OCI-LY3 (cell line): ENCODE measurements around the gene ZNF620.

ENCODE experiments used
- H2AFZ ChIP-seq: fragments of 200-600, 300-600 bp; shearing (Covaris generic); 2 replicates; pipeline ENCODE4 v1.6.0; 2014; ENCODE audit warnings: antibody characterized with exemption, low read depth, low read length
- H3K27ac ChIP-seq: fragments of 200-600, 300-600 bp; sonication (generic); 2 replicates; pipeline ENCODE4 v1.5.1; 2014; ENCODE audit warnings: mild to moderate bottlenecking, low read length, moderate library complexity, mixed read lengths
- H3K27me3 ChIP-seq: fragments of 200-600, 300-600 bp; sonication (generic); 2 replicates; pipeline ENCODE4 v1.6.1; 2014; ENCODE audit warnings: low read depth, low read length, mixed read lengths
- H3K36me3 ChIP-seq: fragments of 200-600, 300-600 bp; sonication (generic); replicated peaks from 2 replicates; pipeline ENCODE3; 2014; ENCODE audit warnings: low read depth, low read length, mixed read lengths
- H3K4me1 ChIP-seq: fragments of 300-600, 200-600 bp; sonication (generic); 2 replicates; pipeline ENCODE4 v1.6.1; 2014; ENCODE audit warnings: low read length, mixed read lengths
- H3K4me2 ChIP-seq: fragments of 200-600, 300-600 bp; sonication (generic); 2 replicates; pipeline ENCODE4 v1.6.1; 2014; ENCODE audit warnings: low read length, mixed read lengths
- H3K4me3 ChIP-seq: fragments of 300-600, 200-600 bp; sonication (generic); 2 replicates; pipeline ENCODE4 v1.5.1; 2014; ENCODE audit warnings: antibody characterized with exemption, mild to moderate bottlenecking, low read length, moderate library complexity
- H3K79me2 ChIP-seq: fragments of 300-600, 200-600 bp; shearing (Covaris generic); 2 replicates; pipeline ENCODE4 v1.6.1; 2014; ENCODE audit warnings: mild to moderate bottlenecking, low read length, mixed read lengths
- H3K9ac ChIP-seq: fragments of 300-600, 200-600 bp; shearing (Covaris generic); 2 replicates; pipeline ENCODE4 v1.6.0; 2014; ENCODE audit warnings: mild to moderate bottlenecking, low read length, moderate library complexity
- H3K9me3 ChIP-seq: fragments of 200-600, 300-600 bp; shearing (Covaris generic); 2 replicates; pipeline ENCODE4 v1.6.1; 2014; ENCODE audit warnings: low read length, mixed read lengths; ENCODE audit not compliant: insufficient read depth
- H4K20me1 ChIP-seq: fragments of 200-600, 300-600 bp; sonication (generic); 2 replicates; pipeline ENCODE4 v1.6.1; 2016; ENCODE audit warnings: low read length, mixed read lengths; ENCODE audit not compliant: insufficient read depth
- CTCF ChIP-seq: fragments of 200-600, 300-600 bp; sonication (generic); IDR thresholded peaks from 2 replicates; pipeline ENCODE4 v1.5.1; 2014; ENCODE audit warnings: antibody characterized with exemption, low read length, low read depth
- EZH2phosphoT487 ChIP-seq: fragments of 200-600 bp; shearing (Covaris generic); IDR thresholded peaks from 2 replicates; pipeline ENCODE4 v1.6.1; 2018; ENCODE audit warnings: antibody characterized with exemption, mixed run types, low read depth

The ZNF620 gene

GRCh38 chr3:40490916-40491315, 14.9 kb upstream of the ZNF620 start:
- no peaks in the 10 kb centered on the region for H3K79me2 ChIP-seq
- H3K9me3 ChIP-seq = no peaks in the 10 kb centered on the region
- no peaks in the 10 kb centered on the region for H3K4me1 ChIP-seq
- TF ChIP-seq EZH2phosphoT487 (no peak), CTCF (no peak)
- H2AFZ ChIP-seq = no peak overlapping the region
- H3K36me3 ChIP-seq = peaks cover 25% of the 10 kb centered on the region
- no peaks in the 10 kb centered on the region for H3K27me3 ChIP-seq
- no peaks in the 10 kb centered on the region for H4K20me1 ChIP-seq
- H3K9ac ChIP-seq = no peak overlapping the region
- no peak overlapping the region for H3K4me2 ChIP-seq
- no peak overlapping the region for H3K27ac ChIP-seq
- H3K4me3 ChIP-seq = no peak overlapping the region

- Histone ChIP-seq H3K79me2 (no peaks in the 10 kb centered on the region), H3K9ac (no peak overlapping the region)
- TF ChIP-seq CTCF = no peak
- TF ChIP-seq EZH2phosphoT487 = no peak
These were observed 11.1 kb upstream of the ZNF620 start for GRCh38 chr3:40494698-40495097.

DNA sequence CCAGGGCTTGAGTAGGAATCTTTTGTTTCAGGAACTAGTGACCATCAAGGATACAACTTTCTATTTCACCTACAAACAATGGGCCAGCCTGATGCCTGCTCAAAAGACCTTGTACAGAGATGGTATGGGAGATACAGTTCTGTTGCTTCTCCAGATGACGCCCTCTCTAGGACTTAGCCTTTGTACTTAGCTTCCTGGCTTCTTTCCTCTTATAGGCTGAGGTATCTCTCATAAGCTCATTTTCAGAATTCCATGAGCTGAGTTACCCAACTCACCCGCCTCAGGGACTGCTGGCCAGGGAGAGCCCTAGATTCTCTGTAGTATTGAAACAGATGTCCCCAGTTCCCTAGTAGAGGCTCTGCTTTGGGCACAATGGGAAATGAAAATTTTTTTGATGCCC, 8.6 kb upstream of the ZNF620 start:
- TF ChIP-seq EZH2phosphoT487 = no peak
- TF ChIP-seq CTCF = no peak
- Histone ChIP-seq H3K4me2 (no peak overlapping the region), H3K9ac (no peak overlapping the region), H2AFZ (no peak overlapping the region), H3K36me3 (no peaks in the 10 kb centered on the region), H3K79me2 (no peaks in the 10 kb centered on the region), H3K4me3 (no peak overlapping the region), H3K9me3 (no peaks in the 10 kb centered on the region), H4K20me1 (no peaks in the 10 kb centered on the region), H3K27ac (no peak overlapping the region), H3K27me3 (no peaks in the 10 kb centered on the region), H3K4me1 (no peaks in the 10 kb centered on the region)

More at GRCh38 chr3:40494698-40495097, 11.1 kb upstream of the ZNF620 start:
- no peaks in the 10 kb centered on the region for H3K4me1 ChIP-seq
- no peak overlapping the region for H3K4me3 ChIP-seq
- H4K20me1 ChIP-seq = no peaks in the 10 kb centered on the region
- H3K36me3 ChIP-seq = peaks cover 4% of the 10 kb centered on the region
- no peaks in the 10 kb centered on the region for H3K27me3 ChIP-seq
- no peak overlapping the region for H3K4me2 ChIP-seq
- no peak overlapping the region for H3K27ac ChIP-seq
- no peak overlapping the region for H2AFZ ChIP-seq
- H3K9me3 ChIP-seq = no peaks in the 10 kb centered on the region

GRCh38 chr3:40499952-40500351, 5.9 kb upstream of the ZNF620 start:
- Histone ChIP-seq H3K4me2 (no peak overlapping the region), H3K9ac (no peak overlapping the region), H3K4me1 (no peaks in the 10 kb centered on the region), H3K79me2 (no peaks in the 10 kb centered on the region), H3K4me3 (no peak overlapping the region), H2AFZ (no peak overlapping the region), H3K27ac (no peak overlapping the region), H3K9me3 (no peaks in the 10 kb centered on the region), H3K36me3 (no peaks in the 10 kb centered on the region), H4K20me1 (no peaks in the 10 kb centered on the region), H3K27me3 (no peaks in the 10 kb centered on the region)
- TF ChIP-seq CTCF (no peak), EZH2phosphoT487 (no peak)
